ENCODE data around the gene STAT6. TPM values are rescaled to one million over a fixed set of nuclear protein-coding genes. Genes with fewer than 3 reads are reported as not detected.

STAT6 gene
- total RNA-seq, 1 experiment from 2014 or later = 44.4 TPM

DNA sequence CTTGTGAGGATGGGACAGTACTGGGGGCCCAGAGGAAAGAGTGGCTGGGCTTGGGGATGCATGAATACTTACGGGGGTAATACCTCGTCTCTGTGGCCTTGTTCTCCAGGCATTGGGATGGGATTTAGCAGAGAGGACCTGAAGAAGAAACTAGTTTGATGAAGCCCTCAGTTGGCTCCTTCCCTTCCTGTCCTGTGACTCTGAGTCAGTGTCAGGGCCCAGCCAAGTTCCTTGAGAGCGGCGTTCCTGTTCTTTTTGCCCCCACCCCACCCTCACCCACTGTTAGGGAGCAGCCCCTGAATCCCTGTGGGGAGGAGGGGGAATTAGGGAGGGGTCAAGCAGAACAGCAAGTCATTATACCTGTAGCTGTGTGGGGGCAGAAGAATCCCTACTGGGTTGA lies 41.5 kb upstream of the STAT6 start:
- no peaks in the 10 kb centered on the region for H3K9me3 ChIP-seq (ENCODE audit: control insufficient read depth, low read depth, low read length)
- H3K56ac ChIP-seq (ENCODE audit: insufficient read length, low read depth, low read length) = no peak overlapping the region
- H2BK120ac ChIP-seq (ENCODE audit: low read depth, low read length, poor library complexity, severe bottlenecking) = no peak overlapping the region
- H4K8ac ChIP-seq (replicated peaks; ENCODE audit: insufficient read length, low read depth, low read length) = no peak overlapping the region
- H3K79me1 ChIP-seq (ENCODE audit: insufficient read depth, low read depth, low read length, poor library complexity, severe bottlenecking) = no peaks in the 10 kb centered on the region
- no peak overlapping the region for H2BK20ac ChIP-seq (ENCODE audit: low read depth, low read length, poor library complexity, severe bottlenecking)
- H3K14ac ChIP-seq (ENCODE audit: insufficient read depth, low read length) = no peak overlapping the region
- peaks cover under 1% of the 10 kb centered on the region for H4K20me1 ChIP-seq (ENCODE audit: control insufficient read depth, insufficient read depth, insufficient read length)
- peak overlapping the region in 1 of 2 experiments; percentile 5; a peak in 2 of 5 replicates for H3K4me3 Mint-ChIP-seq
- no peak overlapping the region for H3K4ac ChIP-seq (ENCODE audit: low read depth, low read length)
- no peak overlapping the region for H3K9ac ChIP-seq (ENCODE audit: extremely low read depth, insufficient read length, low read length)
- H3K4me2 ChIP-seq (ENCODE audit: insufficient read depth, insufficient read length, low read length) = no peak overlapping the region
- H3K23me2 ChIP-seq (ENCODE audit: insufficient read length, low read depth, low read length, poor library complexity, severe bottlenecking) = no peaks in the 10 kb centered on the region
- H3K27me3 ChIP-seq (ENCODE audit: insufficient read depth, low read length) = no peaks in the 10 kb centered on the region
- H3K27ac Mint-ChIP-seq = peak overlapping the region in 2 of 3 experiments; percentile 42 to 89; a peak in 4 of 7 replicates
- no peak overlapping the region for H3K27ac ChIP-seq (ENCODE audit: insufficient read length, low read depth, low read length)
- WGBS (ENCODE audit: extremely low coverage, insufficient read length, low lambda C conversion rate) = no CpG with 5 or more reads among the region's 4 CpGs
- H3K27me3 Mint-ChIP-seq (ENCODE audit: low read depth) = no peaks in the 10 kb centered on the region
- H3K23ac ChIP-seq (ENCODE audit: insufficient read length, low read depth, low read length) = no peak overlapping the region
- TF ChIP-seq, protein P1, sequence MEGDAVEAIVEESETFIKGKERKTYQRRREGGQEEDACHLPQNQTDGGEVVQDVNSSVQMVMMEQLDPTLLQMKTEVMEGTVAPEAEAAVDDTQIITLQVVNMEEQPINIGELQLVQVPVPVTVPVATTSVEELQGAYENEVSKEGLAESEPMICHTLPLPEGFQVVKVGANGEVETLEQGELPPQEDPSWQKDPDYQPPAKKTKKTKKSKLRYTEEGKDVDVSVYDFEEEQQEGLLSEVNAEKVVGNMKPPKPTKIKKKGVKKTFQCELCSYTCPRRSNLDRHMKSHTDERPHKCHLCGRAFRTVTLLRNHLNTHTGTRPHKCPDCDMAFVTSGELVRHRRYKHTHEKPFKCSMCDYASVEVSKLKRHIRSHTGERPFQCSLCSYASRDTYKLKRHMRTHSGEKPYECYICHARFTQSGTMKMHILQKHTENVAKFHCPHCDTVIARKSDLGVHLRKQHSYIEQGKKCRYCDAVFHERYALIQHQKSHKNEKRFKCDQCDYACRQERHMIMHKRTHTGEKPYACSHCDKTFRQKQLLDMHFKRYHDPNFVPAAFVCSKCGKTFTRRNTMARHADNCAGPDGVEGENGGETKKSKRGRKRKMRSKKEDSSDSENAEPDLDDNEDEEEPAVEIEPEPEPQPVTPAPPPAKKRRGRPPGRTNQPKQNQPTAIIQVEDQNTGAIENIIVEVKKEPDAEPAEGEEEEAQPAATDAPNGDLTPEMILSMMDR (conservative IDR thresholded peaks at IDR 0.05) = no peak
- no peak overlapping the region for H2BK15ac ChIP-seq (ENCODE audit: low read depth, low read length)
- no peaks in the 10 kb centered on the region for H3K9me3 Mint-ChIP-seq
- no peak overlapping the region for H4K91ac ChIP-seq (ENCODE audit: insufficient read length, low read depth, low read length)
- H3K79me2 ChIP-seq (ENCODE audit: insufficient read depth, low read length) = no peaks in the 10 kb centered on the region
- peaks cover 22 to 28% of the 10 kb centered on the region in 2 experiments for H3K4me1 Mint-ChIP-seq
- no peak overlapping the region for H2BK5ac ChIP-seq (ENCODE audit: insufficient read length, low read length)
- no peak overlapping the region for H4K5ac ChIP-seq (ENCODE audit: insufficient read length, low read depth, low read length)
- no peak overlapping the region for H3T11ph ChIP-seq (ENCODE audit: low read length)
- H3K18ac ChIP-seq (ENCODE audit: insufficient read length, low read depth, low read length) = no peak overlapping the region
- H3K4me1 ChIP-seq (ENCODE audit: insufficient read depth, low read length) = no peaks in the 10 kb centered on the region
- H2AK5ac ChIP-seq (ENCODE audit: insufficient read length, low read length) = no peak overlapping the region
- no peak overlapping the region for H2BK12ac ChIP-seq (ENCODE audit: insufficient read length, low read depth, low read length)
- no peak for DNase-seq
- H2AFZ ChIP-seq (ENCODE audit: low read length) = no peak overlapping the region
- peaks cover 38 to 87% (median 71%) of the 10 kb centered on the region in 3 experiments; a peak in 6 of 7 replicates for H3K36me3 Mint-ChIP-seq (ENCODE audit: insufficient read depth in 1 of 3, low read depth in 3 of 3)
